ENCODE measurements around the gene SLC24A4.
"Not testable (repeated sequence)": the region's sequence is repeated elsewhere in the genome, so short reads cannot be mapped to it uniquely, and the experiment has no call there.

The SLC24A4 gene

GRCh38 chr14:92524602-92525185 is 201.7 kb downstream of the SLC24A4 start:
- Histone ChIP-seq H3K27me3 (ENCODE audit: control insufficient read depth, insufficient read depth, low read length) (no peaks in the 10 kb centered on the region), H3K4me1 (ENCODE audit: control insufficient read depth, insufficient read depth, low read length) (no peaks in the 10 kb centered on the region), H3K36me3 (ENCODE audit: control insufficient read depth, insufficient read depth, low read length) (no peaks in the 10 kb centered on the region), H3K9me3 (ENCODE audit: control insufficient read depth, insufficient read depth, low read depth, low read length) (no peaks in the 10 kb centered on the region), H3K9ac (ENCODE audit: low read length) (no peak overlapping the region), H3K27ac (ENCODE audit: low read depth, low read length) (no peak overlapping the region), H3K4me3 (ENCODE audit: low read depth, low read length) (no peak overlapping the region)

DNA sequence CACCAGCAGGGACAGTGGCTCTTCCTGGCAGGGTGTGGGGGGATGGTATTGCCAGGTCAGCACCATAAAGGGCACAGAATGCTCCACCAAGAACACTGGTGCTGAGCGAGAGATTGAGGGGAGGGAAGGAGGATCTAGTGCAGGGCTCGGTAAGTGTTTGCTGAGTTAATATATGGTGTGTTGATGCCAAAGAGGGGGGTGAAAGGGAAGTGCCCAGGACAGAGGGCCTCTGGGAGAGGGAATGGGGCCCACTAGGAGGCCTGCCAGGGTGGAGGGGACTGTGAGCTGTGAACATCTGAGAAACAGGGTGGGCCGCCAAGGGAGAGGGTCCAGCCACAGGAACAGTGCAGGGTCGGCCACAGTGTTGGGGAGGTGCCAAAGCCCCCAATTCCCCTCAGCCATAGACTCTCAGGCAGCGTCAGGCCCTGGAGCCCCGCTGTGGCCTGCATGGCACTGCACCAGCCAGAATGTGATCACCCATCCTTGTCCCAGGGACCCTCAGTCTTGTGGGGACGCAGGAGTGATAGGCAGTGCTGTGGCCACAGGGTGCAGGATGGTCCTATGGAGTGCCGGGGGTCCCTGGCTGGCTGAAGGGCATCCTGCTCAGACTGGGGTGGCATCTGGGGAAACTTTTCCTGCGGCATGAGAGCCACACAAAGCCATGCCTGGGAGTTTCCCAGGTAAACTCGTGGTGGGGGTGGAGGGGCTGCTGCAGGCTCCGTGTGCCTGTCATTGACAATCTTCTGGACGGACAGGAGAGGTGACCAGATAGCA is 202.5 kb downstream of the SLC24A4 start:
- Histone ChIP-seq H3K9ac (ENCODE audit: low read length) (no peak overlapping the region), H3K4me1 (ENCODE audit: control insufficient read depth, insufficient read depth, low read length) (no peaks in the 10 kb centered on the region), H3K9me3 (ENCODE audit: control insufficient read depth, insufficient read depth, low read depth, low read length) (no peaks in the 10 kb centered on the region), H3K27ac (ENCODE audit: low read depth, low read length) (no peak overlapping the region), H3K4me3 (ENCODE audit: low read depth, low read length) (no peak overlapping the region), H3K36me3 (ENCODE audit: control insufficient read depth, insufficient read depth, low read length) (no peaks in the 10 kb centered on the region), H3K27me3 (ENCODE audit: control insufficient read depth, insufficient read depth, low read length) (no peaks in the 10 kb centered on the region)

- Histone ChIP-seq H3K36me3 (ENCODE audit: control insufficient read depth, insufficient read depth, low read length) (no peaks in the 10 kb centered on the region), H3K9me3 (ENCODE audit: control insufficient read depth, insufficient read depth, low read depth, low read length) (no peaks in the 10 kb centered on the region), H3K27ac (ENCODE audit: low read depth, low read length) (no peak overlapping the region), H3K4me1 (ENCODE audit: control insufficient read depth, insufficient read depth, low read length) (no peaks in the 10 kb centered on the region), H3K27me3 (ENCODE audit: control insufficient read depth, insufficient read depth, low read length) (no peaks in the 10 kb centered on the region), H3K9ac (ENCODE audit: low read length) (no peak overlapping the region), H3K4me3 (ENCODE audit: low read depth, low read length) (no peak overlapping the region)
Observed at GRCh38 chr14:92527721-92528120, 204.8 kb downstream of the SLC24A4 start.

DNA sequence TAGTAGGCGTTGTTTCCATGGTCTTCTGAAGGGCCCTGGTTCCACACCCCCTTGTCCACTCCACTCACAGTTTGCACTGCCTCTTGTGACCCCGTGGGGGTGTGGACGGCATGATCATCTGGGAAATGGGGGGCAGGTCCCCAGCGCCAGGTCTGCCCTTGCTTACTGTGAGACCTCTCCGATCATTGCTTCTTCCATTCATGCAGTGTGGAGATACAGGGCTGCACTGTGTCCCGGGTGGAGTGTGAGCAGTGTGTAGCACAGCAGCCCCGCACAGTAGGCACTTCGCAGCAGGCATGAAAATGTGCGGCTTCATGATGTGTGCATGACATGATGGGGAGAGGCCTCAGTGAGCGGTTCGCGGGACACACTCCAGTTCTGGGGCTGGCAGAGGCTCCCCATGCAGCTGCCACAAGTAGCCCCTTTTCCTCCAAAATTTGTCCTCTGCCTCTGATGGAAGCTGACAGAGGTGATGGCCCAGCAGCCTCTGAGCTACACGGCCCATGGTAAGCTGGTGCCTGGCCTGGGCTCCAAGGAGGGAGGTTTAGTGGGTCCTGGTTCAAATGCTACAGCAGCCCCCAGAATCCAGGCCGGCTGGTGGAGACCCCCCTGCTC is 205.6 kb downstream of the SLC24A4 start:
- H3K9me3 ChIP-seq (ENCODE audit: control insufficient read depth, insufficient read depth, low read depth, low read length) = no peaks in the 10 kb centered on the region
- H3K27me3 ChIP-seq (ENCODE audit: control insufficient read depth, insufficient read depth, low read length) = no peaks in the 10 kb centered on the region
- no peak overlapping the region for H3K4me3 ChIP-seq (ENCODE audit: low read depth, low read length)
- H3K27ac ChIP-seq (ENCODE audit: low read depth, low read length) = no peak overlapping the region
- H3K4me1 ChIP-seq (ENCODE audit: control insufficient read depth, insufficient read depth, low read length) = no peaks in the 10 kb centered on the region
- no peaks in the 10 kb centered on the region for H3K36me3 ChIP-seq (ENCODE audit: control insufficient read depth, insufficient read depth, low read length)
- H3K9ac ChIP-seq (ENCODE audit: low read length) = no peak overlapping the region

DNA sequence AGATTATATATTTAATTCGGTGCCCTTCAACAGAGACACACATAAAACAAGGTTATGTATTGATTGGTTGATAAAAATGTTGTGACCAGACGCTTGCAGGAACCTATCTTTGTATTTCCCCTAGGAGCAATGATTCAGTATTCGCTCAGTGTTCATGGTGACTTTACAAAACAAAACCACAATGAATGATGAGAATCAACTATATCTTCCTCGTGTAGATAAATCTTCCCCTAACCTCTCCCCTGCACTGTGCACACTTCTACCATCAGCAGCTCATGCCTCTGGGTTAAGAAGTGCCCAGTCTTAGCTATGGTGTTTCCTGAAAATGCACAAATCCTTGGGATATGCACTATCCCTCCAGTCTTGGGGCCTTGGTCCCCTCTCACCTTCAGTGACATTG is 206.9 kb downstream of the SLC24A4 start:
- Histone ChIP-seq H3K27me3 (ENCODE audit: control insufficient read depth, insufficient read depth, low read length) (no peaks in the 10 kb centered on the region), H3K27ac (ENCODE audit: low read depth, low read length) (no peak overlapping the region), H3K4me1 (ENCODE audit: control insufficient read depth, insufficient read depth, low read length) (no peaks in the 10 kb centered on the region), H3K9me3 (ENCODE audit: control insufficient read depth, insufficient read depth, low read depth, low read length) (no peaks in the 10 kb centered on the region), H3K9ac (ENCODE audit: low read length) (no peak overlapping the region), H3K36me3 (ENCODE audit: control insufficient read depth, insufficient read depth, low read length) (no peaks in the 10 kb centered on the region), H3K4me3 (ENCODE audit: low read depth, low read length) (no peak overlapping the region)

DNA sequence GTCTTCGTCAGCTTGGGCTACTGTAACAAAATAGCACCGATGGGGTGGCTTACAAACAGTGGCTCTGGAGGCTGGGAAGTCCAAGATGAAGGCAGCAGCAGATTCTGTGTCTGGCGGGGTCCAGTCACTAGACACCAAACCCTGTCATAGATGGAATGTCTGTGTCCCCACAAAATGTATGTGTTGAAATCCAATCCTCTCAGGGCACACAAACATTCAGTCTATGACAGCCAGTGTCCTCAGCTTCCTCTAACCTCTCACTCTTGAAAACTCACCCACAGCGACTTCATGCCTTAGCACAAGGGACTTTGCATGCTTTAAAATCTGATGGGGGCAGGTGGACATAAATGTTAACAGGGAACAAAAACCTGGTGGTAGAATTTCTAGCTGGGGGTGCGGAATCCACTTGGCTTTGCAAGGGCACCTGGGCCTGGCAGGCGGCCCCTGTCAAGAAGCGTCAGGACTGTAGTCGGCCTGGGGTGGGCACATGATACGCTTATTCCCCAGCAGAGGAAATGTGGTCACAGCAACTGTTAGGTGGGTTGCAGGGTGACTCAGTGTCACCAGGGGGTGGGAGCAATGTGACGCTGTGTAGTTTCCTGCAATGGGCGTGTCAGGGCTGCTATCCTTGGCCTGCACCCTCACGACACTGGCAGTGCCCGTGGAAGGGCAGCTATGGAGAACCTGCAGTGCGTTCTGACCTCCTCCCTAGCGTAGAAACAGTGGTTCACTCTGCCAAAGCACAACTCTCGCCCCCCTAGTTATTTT is 208.3 kb downstream of the SLC24A4 start:
- H3K36me3 ChIP-seq (ENCODE audit: control insufficient read depth, insufficient read depth, low read length) = no peaks in the 10 kb centered on the region
- no peaks in the 10 kb centered on the region for H3K9me3 ChIP-seq (ENCODE audit: control insufficient read depth, insufficient read depth, low read depth, low read length)
- H3K4me3 ChIP-seq (ENCODE audit: low read depth, low read length) = no peak overlapping the region
- H3K4me1 ChIP-seq (ENCODE audit: control insufficient read depth, insufficient read depth, low read length) = no peaks in the 10 kb centered on the region
- H3K27me3 ChIP-seq (ENCODE audit: control insufficient read depth, insufficient read depth, low read length) = no peaks in the 10 kb centered on the region
- no peak overlapping the region for H3K9ac ChIP-seq (ENCODE audit: low read length)
- no peak overlapping the region for H3K27ac ChIP-seq (ENCODE audit: low read depth, low read length)

DNA sequence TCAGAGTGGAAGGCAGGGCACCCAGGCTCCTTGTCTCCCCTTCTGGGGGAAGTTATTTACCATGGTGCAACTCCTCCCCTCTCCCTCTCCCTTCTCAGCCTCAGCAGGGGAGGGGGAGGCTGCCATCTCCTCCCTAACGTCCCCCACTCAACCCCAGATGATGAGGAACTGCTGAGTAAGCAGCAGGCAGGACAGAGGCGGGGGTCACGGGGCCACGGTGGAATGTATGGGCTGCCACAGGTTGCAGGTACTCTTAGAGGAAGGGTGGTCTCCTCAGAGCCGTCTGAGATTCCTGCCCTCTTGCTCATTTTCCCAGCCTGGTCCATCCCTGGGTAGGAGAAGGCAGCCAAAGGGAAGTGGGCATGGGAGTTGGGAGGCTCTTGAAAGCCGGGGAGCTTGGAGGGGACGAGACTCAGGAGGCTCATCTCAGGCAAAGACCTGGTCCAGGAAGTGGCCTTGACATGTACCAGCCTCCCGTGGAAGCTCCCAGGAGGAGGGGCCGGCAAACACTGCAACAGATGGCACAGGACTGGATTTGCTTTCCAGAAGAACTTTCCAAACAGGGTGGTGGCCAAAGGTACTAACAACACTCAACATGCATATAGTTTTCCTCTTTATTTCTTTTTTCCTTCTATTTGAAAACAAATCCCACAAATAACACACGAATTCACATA is 209.7 kb downstream of the SLC24A4 start:
- H3K9ac ChIP-seq (ENCODE audit: low read length) = no peak overlapping the region
- H3K4me1 ChIP-seq (ENCODE audit: control insufficient read depth, insufficient read depth, low read length) = no peaks in the 10 kb centered on the region
- H3K27me3 ChIP-seq (ENCODE audit: control insufficient read depth, insufficient read depth, low read length) = no peaks in the 10 kb centered on the region
- H3K36me3 ChIP-seq (ENCODE audit: control insufficient read depth, insufficient read depth, low read length) = no peaks in the 10 kb centered on the region
- H3K27ac ChIP-seq (ENCODE audit: low read depth, low read length) = no peak overlapping the region
- H3K9me3 ChIP-seq (ENCODE audit: control insufficient read depth, insufficient read depth, low read depth, low read length) = no peaks in the 10 kb centered on the region
- no peak overlapping the region for H3K4me3 ChIP-seq (ENCODE audit: low read depth, low read length)

DNA sequence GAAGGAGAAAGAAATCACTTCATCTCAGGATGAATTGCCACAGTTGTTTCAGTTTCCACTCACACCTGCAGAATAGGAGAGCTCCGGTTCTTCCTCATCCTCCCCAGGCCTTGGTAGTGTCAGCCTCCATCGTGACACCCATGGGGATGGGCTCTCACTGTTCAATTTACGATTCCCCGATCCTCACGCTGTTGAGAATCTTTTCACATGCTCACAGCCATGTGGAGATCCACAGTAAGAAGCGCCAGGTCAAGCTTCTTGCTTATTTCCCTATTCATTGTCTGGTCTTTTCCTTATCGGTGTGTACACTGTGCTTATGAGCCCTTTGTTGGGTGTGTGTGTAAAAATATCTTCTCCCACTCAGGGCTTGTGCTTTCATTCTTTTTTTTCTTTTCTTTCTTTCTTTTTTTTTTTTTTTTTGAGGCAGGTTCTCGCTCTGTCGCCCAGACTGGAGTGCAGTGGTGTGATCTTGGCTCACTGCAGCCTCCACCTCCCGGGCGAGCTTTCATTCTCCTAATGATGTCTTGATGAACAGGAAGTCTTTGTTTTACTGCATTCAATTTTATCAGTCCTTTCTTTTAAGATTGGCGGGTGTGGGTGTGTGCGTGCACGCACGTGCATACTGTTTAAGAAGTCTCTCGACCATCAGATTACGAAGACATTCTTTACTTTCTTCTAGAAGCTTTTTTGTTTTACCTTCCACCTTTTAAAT is 212.1 kb downstream of the SLC24A4 start:
- no peak overlapping the region for H3K4me3 ChIP-seq (ENCODE audit: low read depth, low read length)
- H3K36me3 ChIP-seq (ENCODE audit: control insufficient read depth, insufficient read depth, low read length) = no peaks in the 10 kb centered on the region
- H3K4me1 ChIP-seq (ENCODE audit: control insufficient read depth, insufficient read depth, low read length) = 0 out of 2 replicates have a peak, but pooled peaks cover 4% of the 10 kb centered on the region
- H3K27ac ChIP-seq (ENCODE audit: low read depth, low read length) = no peak overlapping the region
- no peaks in the 10 kb centered on the region for H3K27me3 ChIP-seq (ENCODE audit: control insufficient read depth, insufficient read depth, low read length)
- no peaks in the 10 kb centered on the region for H3K9me3 ChIP-seq (ENCODE audit: control insufficient read depth, insufficient read depth, low read depth, low read length)
- H3K9ac ChIP-seq (ENCODE audit: low read length) = no peak overlapping the region

DNA sequence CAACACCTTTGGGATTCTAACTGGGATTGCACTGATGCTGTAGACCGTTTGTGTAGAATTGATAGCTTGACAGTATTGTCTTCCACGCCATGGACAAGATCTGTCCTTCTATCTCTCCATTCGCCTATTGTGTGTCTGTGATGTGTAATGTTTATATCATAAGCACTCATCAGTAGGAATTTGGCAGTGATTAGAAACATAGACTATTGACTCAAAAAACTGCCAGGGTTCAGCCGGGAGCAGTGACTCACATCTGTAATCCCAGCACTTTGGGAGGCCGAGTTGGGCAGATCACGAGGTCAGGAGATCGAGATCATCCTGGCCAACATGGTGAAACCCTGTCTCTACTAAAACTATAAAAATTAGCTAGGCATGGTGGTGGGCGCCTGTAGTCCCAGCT is 213.3 kb downstream of the SLC24A4 start:
- not testable (repeated sequence) for H3K27me3 ChIP-seq (ENCODE audit: control insufficient read depth, insufficient read depth, low read length); H3K9ac ChIP-seq (ENCODE audit: low read length); H3K36me3 ChIP-seq (ENCODE audit: control insufficient read depth, insufficient read depth, low read length); H3K9me3 ChIP-seq (ENCODE audit: control insufficient read depth, insufficient read depth, low read depth, low read length); H3K27ac ChIP-seq (ENCODE audit: low read depth, low read length); H3K4me1 ChIP-seq (ENCODE audit: control insufficient read depth, insufficient read depth, low read length); H3K4me3 ChIP-seq (ENCODE audit: low read depth, low read length)

DNA sequence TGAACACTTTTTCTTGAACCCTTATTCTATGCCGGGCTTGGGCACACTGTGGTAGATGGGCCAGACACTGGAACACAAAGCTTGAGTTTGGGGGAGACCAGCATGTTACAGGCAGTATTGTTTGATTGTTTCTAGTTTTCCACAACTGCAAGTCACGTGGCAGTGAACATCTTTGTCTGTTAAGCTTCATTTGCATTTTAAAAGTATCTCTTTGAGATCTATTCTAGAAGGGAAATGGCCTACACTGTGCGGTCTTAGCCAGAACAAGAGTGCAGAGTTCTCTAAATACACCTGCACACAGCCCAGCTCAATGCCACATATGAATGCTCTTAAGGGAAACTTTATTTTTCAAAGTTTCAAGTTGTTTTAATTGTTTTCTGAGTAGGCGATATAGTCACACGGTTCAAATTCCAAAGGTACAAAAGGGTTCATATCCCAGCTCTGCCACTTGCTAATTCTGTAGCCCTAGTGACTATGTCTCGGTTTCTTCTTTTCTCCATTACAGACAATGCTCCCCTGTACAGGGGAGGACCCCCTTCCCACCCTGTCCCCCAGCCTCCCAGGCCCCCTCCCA is 215.5 kb downstream of the SLC24A4 start:
- no peaks in the 10 kb centered on the region for H3K36me3 ChIP-seq (ENCODE audit: control insufficient read depth, insufficient read depth, low read length)
- no peak overlapping the region for H3K4me3 ChIP-seq (ENCODE audit: low read depth, low read length)
- no peaks in the 10 kb centered on the region for H3K9me3 ChIP-seq (ENCODE audit: control insufficient read depth, insufficient read depth, low read depth, low read length)
- H3K27ac ChIP-seq (ENCODE audit: low read depth, low read length) = no peak overlapping the region
- H3K9ac ChIP-seq (ENCODE audit: low read length) = no peak overlapping the region
- H3K4me1 ChIP-seq (ENCODE audit: control insufficient read depth, insufficient read depth, low read length) = 0 out of 2 replicates have a peak, but pooled peaks cover 4% of the 10 kb centered on the region
- no peaks in the 10 kb centered on the region for H3K27me3 ChIP-seq (ENCODE audit: control insufficient read depth, insufficient read depth, low read length)
